GM23248 (cell line): ENCODE data around the gene LPAR1.

Experiments
- EZH2 ChIP-seq: fragments of 200-600 bp; sonication (generic); IDR thresholded peaks from 2 replicates; pipeline ENCODE4 v1.6.1; 2018; ENCODE audit warnings: antibody characterized with exemption, mild to moderate bottlenecking; ENCODE audit not compliant: insufficient read depth, poor library complexity, severe bottlenecking
- EZH2phosphoT487 ChIP-seq: fragments of 200-600 bp; sonication (generic); IDR thresholded peaks from 2 replicates; pipeline ENCODE4 v1.6.1; 2018; ENCODE audit warnings: antibody characterized with exemption, moderate library complexity, mild to moderate bottlenecking, low read depth; ENCODE audit not compliant: insufficient read depth

DNA sequence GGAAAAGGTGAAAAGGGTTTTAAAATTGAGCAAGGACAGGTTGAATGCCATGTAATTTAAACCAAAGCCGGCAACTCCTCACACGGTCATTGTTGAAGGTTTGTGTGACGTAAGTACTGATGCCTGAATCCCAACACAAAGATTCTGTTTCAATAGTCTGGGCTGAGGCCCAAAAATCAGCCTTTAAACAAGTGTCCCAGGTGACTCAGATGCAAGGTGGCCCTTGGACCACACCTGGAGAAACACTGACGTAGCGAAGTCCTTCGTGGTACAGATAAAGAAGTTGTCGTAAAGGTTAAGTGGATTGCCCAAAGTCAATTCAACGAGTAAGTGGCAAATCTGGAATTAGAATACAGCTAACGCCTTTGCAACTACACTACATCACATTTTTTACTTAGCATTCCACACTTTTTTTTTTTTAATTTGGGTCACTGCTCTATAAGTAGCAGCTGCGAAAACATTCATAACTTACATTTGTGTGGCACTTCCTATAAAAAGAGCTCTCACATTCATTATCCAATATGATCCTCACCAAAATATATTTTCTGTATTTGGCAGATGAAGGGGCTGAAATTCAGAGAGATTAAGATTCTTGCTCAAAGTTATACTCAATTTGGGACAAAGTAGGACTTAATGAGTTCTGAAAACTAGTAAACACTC is 111.3 kb downstream of the LPAR1 start:
- no peak for TF ChIP-seq EZH2phosphoT487
- TF ChIP-seq EZH2 = no peak
